ENCODE results near the gene UBE2S. TPM values are rescaled to one million over a fixed set of nuclear protein-coding genes. Genes with fewer than 3 reads are reported as not detected.
"Not testable (repeated sequence)": the region's sequence is repeated elsewhere in the genome, so short reads cannot be mapped to it uniquely, and the experiment has no call there.

The UBE2S gene
- total RNA-seq, 1 donor from 2014 or later, result 38.2 TPM

DNA sequence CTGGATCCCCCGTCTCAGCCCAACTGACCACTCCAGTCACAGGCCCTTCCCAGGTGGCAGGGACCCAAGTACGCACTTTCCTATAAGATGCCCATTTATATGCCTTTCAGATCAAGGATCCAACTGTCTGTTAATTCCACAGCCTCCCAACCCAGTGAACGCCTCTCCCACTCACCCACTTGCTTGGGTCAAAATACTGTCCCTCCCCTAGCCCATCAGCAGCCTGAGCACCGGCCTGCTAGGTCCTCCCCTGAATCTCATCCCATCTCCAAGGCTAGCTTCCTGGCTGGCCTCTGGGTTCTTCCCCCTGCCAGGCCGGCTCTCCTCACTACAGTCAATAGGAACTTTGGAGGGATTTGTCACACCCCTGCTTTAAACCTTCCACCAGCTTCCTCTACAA lies 1.9 kb downstream of the UBE2S start:
- TF ChIP-seq, protein P1, sequence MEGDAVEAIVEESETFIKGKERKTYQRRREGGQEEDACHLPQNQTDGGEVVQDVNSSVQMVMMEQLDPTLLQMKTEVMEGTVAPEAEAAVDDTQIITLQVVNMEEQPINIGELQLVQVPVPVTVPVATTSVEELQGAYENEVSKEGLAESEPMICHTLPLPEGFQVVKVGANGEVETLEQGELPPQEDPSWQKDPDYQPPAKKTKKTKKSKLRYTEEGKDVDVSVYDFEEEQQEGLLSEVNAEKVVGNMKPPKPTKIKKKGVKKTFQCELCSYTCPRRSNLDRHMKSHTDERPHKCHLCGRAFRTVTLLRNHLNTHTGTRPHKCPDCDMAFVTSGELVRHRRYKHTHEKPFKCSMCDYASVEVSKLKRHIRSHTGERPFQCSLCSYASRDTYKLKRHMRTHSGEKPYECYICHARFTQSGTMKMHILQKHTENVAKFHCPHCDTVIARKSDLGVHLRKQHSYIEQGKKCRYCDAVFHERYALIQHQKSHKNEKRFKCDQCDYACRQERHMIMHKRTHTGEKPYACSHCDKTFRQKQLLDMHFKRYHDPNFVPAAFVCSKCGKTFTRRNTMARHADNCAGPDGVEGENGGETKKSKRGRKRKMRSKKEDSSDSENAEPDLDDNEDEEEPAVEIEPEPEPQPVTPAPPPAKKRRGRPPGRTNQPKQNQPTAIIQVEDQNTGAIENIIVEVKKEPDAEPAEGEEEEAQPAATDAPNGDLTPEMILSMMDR (IDR thresholded peaks at IDR 0.05; ENCODE audit: insufficient read depth, low read length, severe bottlenecking), result no peak
- no peak for DNase-seq (ENCODE audit: low read depth)
- FAIRE-seq, result no peak
- Histone ChIP-seq H3K4me3 (ENCODE audit: low read depth, low read length) (no peak overlapping the region), H3K36me3 (ENCODE audit: control insufficient read depth, insufficient read depth, low read length) (peaks cover 20% of the 10 kb centered on the region), H3K27me3 (ENCODE audit: control insufficient read depth, insufficient read depth, low read length) (no peaks in the 10 kb centered on the region)

DNA sequence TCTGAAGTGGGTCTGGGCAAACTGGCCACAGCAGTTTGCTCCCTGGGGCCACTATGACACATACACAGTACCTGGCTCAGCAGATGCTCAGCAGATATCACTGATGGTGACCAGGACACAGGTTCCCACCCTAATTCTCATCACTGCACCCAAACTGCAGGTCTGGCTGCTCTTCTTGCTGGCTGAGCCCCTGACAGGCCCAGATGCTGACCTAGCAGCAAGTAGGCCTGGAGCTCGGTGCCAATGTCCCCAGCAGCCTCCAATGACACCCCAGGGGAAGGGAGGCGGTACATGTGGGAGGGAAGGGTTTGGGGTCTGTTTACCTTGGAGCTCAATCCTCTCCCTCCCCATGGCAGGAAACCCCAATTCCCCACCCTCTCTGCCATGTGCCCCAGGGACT lies 5.1 kb downstream of the UBE2S start:
- no peak overlapping the region for H3K4me3 ChIP-seq (ENCODE audit: low read depth, low read length)
- TF ChIP-seq, protein P1 (IDR thresholded peaks at IDR 0.05; ENCODE audit: insufficient read depth, low read length, severe bottlenecking), result no peak
- DNase-seq (ENCODE audit: low read depth), result no peak
- no peaks in the 10 kb centered on the region for H3K27me3 ChIP-seq (ENCODE audit: control insufficient read depth, insufficient read depth, low read length)
- FAIRE-seq, result no peak
- H3K36me3 ChIP-seq (ENCODE audit: control insufficient read depth, insufficient read depth, low read length), result peaks cover 20% of the 10 kb centered on the region

- not testable (repeated sequence) for H3K4me3 ChIP-seq (ENCODE audit: low read depth, low read length); FAIRE-seq; DNase-seq (ENCODE audit: low read depth); H3K27me3 ChIP-seq (ENCODE audit: control insufficient read depth, insufficient read depth, low read length)
- peaks cover 20% of the 10 kb centered on the region for H3K36me3 ChIP-seq (ENCODE audit: control insufficient read depth, insufficient read depth, low read length)
These were observed 6.2 kb downstream of the UBE2S start for GRCh38 chr19:55401390-55401789.

- Histone ChIP-seq H3K4me3 (ENCODE audit: low read depth, low read length) (no peak overlapping the region), H3K27me3 (ENCODE audit: control insufficient read depth, insufficient read depth, low read length) (no peaks in the 10 kb centered on the region), H3K36me3 (ENCODE audit: control insufficient read depth, insufficient read depth, low read length) (peaks cover 17% of the 10 kb centered on the region)
- TF ChIP-seq, protein P1 (IDR thresholded peaks at IDR 0.05; ENCODE audit: insufficient read depth, low read length, severe bottlenecking), result no peak
- DNase-seq (ENCODE audit: low read depth), result peak; percentile 56
- no peak for FAIRE-seq
These were observed 7.1 kb downstream of the UBE2S start for GRCh38 chr19:55400281-55401087.

DNA sequence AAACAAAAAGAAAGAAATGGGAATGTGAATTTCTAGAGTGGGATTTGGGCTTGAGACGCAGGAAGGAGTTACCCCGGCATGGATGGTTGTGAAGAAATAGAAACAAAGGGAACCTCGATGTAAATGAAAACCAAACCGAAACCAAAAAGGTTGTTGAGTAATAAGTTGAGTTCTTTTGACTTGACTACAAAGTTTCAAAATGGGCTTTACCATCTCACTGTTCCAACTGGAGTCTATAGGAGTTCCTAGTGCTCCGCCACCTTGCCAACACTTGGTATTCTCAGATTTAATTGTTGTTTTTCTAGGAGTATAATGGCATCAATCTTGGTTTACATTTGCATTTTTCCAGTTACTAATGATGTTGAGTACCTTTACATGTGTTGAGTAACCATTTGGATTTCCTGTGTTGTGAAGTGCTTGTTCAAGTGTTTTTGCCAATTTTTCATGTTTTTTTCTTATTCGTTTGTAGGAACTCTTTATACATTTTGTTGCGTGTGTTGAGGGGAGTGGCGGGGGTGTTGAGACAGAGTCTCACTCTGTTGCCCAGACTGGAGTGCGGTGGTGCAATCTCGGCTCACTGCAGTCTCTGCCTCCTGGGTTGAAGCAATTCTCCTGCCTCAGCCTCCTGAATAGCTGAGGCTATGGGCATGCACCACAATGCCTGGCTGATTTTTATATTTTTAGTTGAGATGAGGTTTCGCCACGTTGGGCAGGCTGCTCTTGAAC lies 9.2 kb downstream of the UBE2S start:
- no peak overlapping the region for H3K4me3 ChIP-seq (ENCODE audit: low read depth, low read length)
- TF ChIP-seq, protein P1 (IDR thresholded peaks at IDR 0.05; ENCODE audit: insufficient read depth, low read length, severe bottlenecking), result no peak
- H3K27me3 ChIP-seq (ENCODE audit: control insufficient read depth, insufficient read depth, low read length), result no peaks in the 10 kb centered on the region
- peaks cover 13% of the 10 kb centered on the region for H3K36me3 ChIP-seq (ENCODE audit: control insufficient read depth, insufficient read depth, low read length)
- DNase-seq (ENCODE audit: low read depth) (no peak), FAIRE-seq (no peak)
